AG09319 (cell line): ENCODE data around the gene DOCK4.
A peak's percentile ranks its signal among the peaks of the same experiment; 100 is the strongest.

Source experiments
- DNase-seq: peaks from one replicate; pipeline ENCODE4 v3.0.0-alpha.2; 2010; ENCODE audit warnings: low read depth; ENCODE audit errors: extremely low read depth
- TF ChIP-seq, protein P1 (sequence below): IDR thresholded peaks from 2 replicates; pipeline ENCODE4 v1.5.1; 2011; ENCODE audit warnings: low read depth, mild to moderate bottlenecking, inconsistent platforms, low read length, moderate library complexity

The DOCK4 gene

DNA sequence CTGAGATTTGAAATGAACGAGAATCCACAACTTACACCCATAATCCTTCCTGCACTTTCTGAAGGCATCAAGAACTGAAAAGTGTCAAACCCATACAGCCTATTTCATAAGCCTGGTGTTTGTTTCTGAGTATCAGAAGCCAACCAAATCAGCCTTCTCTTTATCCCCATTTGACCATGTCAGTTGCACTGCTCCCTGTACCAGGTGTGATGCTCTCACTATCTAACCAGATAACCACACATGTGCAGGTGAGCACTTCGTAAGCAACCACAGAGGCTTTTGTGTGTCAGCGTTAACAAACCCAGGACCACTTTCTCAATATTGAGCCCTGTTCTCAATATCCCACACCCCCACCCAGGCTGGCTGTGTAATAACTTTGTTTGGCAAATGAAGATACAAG is 114.4 kb downstream of the DOCK4 start:
- TF ChIP-seq, protein P1, sequence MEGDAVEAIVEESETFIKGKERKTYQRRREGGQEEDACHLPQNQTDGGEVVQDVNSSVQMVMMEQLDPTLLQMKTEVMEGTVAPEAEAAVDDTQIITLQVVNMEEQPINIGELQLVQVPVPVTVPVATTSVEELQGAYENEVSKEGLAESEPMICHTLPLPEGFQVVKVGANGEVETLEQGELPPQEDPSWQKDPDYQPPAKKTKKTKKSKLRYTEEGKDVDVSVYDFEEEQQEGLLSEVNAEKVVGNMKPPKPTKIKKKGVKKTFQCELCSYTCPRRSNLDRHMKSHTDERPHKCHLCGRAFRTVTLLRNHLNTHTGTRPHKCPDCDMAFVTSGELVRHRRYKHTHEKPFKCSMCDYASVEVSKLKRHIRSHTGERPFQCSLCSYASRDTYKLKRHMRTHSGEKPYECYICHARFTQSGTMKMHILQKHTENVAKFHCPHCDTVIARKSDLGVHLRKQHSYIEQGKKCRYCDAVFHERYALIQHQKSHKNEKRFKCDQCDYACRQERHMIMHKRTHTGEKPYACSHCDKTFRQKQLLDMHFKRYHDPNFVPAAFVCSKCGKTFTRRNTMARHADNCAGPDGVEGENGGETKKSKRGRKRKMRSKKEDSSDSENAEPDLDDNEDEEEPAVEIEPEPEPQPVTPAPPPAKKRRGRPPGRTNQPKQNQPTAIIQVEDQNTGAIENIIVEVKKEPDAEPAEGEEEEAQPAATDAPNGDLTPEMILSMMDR, result no peak
- no peak for DNase-seq

DNA sequence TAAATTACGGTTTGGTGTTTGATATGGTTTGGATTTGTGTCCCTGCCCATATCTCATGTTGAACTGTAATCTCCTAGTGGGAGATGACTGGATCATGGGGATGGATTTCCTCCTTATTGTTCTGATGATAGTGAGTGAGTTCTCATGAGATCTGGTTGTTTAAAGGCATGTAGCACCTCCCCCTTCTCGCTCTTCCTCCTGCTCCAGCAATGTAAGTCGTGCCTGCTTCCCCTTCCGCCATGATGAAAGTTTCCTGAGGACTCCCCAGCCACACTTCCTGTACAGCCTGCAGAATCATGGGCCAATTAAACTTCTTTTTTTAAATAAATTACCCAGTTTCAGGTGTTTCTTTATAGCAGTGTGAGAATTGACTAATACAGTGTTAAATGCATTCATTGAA is 116.6 kb downstream of the DOCK4 start:
- DNase-seq, result no peak
- TF ChIP-seq, protein P1, result no peak

DNA sequence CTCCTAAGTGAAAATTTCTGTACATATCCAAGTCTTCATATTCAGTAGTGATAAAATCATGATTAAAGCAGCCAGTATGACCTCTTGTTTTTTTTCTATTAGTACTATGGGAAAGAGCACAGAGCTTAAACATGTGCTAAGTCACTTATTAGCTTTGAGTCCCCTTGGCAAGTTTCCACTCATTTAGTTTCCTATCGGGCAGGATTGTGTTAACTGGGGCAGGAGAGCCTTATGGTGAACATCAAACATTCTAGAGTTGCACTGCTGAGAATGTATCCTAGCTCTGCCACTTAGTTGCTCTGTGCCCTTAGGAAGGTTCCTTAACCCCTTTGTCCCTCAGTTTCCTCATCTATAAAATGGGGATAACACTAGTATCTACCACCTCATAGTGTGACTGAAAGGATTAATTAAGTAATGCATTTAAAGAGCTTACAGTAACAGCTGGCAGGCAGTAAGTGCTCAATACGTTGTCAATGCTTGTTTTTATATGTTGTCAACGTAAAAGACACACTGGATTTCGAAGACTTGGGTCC is 117.6 kb downstream of the DOCK4 start:
- no peak for DNase-seq
- TF ChIP-seq, protein P1, result no peak

DNA sequence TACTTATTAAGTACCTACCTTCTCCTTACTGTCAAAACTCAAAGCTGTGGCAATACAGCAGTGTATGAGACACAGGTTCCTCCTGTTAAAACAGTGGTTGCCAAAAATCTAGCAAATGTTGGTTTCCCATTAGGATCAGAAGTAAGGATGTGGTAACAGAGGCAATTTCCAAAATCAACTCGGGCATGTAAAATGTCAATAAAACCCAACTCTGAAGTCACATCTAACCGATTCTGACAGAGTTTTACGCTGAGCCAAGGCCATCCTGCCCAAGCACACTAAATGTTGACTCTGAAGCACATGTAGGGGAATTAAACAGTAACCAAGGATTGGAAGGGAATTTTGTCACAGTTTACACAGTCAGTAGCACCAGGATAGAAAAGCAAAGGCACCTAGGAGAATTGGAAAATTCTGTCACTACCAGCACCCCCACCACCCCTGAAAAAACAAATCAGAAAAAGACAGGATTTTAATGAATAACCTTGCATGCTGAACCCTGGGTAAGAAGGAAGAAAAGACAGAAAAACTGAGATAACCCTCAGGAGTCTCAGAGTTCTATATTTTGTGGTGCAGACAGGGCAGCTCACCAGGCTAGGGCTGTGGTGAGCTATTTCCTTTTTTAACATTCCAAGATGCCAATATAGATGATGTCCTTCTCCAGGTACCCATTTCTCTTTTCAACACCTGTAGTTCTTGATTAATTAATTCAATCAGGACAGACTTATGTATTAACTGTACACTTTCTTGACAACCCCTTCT is 119.5 kb downstream of the DOCK4 start:
- DNase-seq, result peak; percentile 35
- TF ChIP-seq, protein P1, result no peak

DNA sequence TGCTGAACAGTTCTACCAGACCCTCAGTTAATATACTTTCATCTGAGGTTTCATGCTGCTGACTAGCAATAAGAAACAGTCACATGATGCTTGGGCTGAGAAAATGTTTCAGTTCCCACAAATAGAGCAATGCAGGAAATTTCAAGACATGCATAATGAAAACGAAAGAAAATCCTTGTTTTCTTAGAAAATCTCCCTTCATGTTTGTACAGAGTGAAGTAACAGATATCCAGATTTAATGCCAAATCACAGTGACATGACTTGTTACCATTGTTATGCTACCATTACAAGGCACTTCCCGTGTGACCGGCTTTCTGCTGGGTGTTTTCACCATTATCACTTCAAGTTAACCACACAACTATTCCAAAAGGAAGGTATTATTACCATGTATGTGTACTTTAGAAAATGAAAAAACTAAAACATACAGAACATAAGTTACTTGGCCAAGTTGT is 121.7 kb downstream of the DOCK4 start:
- DNase-seq, result no peak
- TF ChIP-seq, protein P1, result no peak

DNA sequence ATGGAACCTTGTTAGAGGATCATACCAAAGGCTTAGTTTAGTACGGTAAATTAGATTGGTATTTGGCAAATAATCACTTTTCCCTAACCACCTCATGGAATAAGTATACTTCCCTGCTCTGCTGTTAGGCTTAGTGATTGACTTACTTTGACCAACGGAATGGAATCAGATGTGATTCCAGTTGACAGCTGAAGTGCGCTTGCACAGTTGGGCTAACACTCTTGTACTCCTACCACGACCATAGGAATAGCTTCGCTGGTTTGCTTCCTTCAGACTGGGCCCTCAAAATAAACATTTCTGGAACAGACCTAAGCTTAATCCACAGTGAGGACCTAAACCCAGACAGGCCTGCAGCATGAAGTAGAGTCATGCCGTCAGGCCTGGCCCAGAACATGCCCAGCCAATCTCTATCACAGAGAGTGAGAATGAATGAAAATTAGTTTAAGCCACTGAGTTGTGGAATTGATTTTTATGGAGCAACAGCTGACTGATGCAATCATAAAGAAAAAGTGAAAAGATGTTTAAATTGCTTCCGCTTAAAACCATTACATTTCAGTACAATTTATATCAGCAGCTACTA is 122.3 kb downstream of the DOCK4 start:
- no peak for DNase-seq
- TF ChIP-seq, protein P1, result no peak

DNA sequence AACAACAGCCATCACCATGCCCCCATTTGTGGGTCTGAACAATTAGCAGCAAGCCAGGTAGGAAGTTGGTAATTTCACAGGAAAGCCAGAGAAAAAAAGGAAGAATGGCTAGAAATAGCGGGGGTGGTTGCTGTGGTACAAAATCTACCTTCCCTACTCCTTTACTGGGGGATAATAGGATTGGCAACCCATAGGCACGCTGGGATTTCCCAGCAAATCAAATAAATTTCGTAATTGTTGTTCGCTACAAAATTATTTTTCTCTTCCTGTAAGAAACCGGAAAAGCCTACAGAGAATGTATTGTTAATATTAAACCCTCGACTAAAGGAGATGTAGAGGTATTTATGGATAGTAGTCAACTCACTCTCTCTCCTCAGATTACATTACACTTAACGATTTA is 123.9 kb downstream of the DOCK4 start:
- no peak for DNase-seq
- TF ChIP-seq, protein P1, result no peak
